Heart left ventricle (tissue), 13 donors: ENCODE measurements around the gene TNFRSF14.
"Not testable (repeated sequence)": the region's sequence is repeated elsewhere in the genome, so short reads cannot be mapped to it uniquely, and the experiment has no call there.

Source experiments
- POLR2A ChIP-seq, 2 donors: fragments of 450-650 bp; IDR thresholded peaks; one replicate each; pipeline ENCODE4 v1.6.1; 2017; ENCODE audit warnings: antibody characterized with exemption in 2 of 2, mild to moderate bottlenecking in 2 of 2, moderate library complexity in 2 of 2
- TF ChIP-seq, protein P1 (sequence below), 12 donors: fragments of 200-600 bp; sonication (generic) in 4 of 12; IDR thresholded peaks; one replicate each; pipeline versions ENCODE4 v1.5.0 to v1.8.0; 2018 to 2022; ENCODE audit warnings: antibody characterized with exemption in 12 of 12, mild to moderate bottlenecking in 5 of 12
- donor health status: ischemic (EF 13 %, LVEDD 7.1; RV severe dilation, severe dysfunction).
- donor health status: DM: no; HTN: yes; CAD: no.
- donor health status: DM: no; HTN: no; CAD: no.
- donor health status: ischemic (EF 25% LVEDD 6.9; RV normal size, moderate dysfunction).
- donor health status: ischemic (EF 25% LVEDD 5.7; RV mildly dilated, moderate dysfunction).
- donor health status: ischemic (EF 35%, LVEDD 5.7; RV mildly dilated, moderate dysfunction).
- donor health status: nonischemic (EF 11% LVEDD 7.7; RV severe dilation, severe dysfunction).
- donor health status: DM: yes; HTN: yes; CAD: no.
- donor health status: PGD.
- donor health status: ischemic (EF 29% LVEDD 5.4; RV normal size, mild dysfunction).
- donor health status: nonischemic (EF 23%, LVEDD 6.1; RV moderate dilation, normal function).

GRCh38 chr1:2549367-2550029, 6.7 kb upstream of the TNFRSF14 start:
- TF ChIP-seq, protein P1, sequence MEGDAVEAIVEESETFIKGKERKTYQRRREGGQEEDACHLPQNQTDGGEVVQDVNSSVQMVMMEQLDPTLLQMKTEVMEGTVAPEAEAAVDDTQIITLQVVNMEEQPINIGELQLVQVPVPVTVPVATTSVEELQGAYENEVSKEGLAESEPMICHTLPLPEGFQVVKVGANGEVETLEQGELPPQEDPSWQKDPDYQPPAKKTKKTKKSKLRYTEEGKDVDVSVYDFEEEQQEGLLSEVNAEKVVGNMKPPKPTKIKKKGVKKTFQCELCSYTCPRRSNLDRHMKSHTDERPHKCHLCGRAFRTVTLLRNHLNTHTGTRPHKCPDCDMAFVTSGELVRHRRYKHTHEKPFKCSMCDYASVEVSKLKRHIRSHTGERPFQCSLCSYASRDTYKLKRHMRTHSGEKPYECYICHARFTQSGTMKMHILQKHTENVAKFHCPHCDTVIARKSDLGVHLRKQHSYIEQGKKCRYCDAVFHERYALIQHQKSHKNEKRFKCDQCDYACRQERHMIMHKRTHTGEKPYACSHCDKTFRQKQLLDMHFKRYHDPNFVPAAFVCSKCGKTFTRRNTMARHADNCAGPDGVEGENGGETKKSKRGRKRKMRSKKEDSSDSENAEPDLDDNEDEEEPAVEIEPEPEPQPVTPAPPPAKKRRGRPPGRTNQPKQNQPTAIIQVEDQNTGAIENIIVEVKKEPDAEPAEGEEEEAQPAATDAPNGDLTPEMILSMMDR (IDR thresholded peaks at IDR 0.05): not testable (repeated sequence)
- not testable (repeated sequence) for TF ChIP-seq POLR2A (IDR thresholded peaks at IDR 0.05)
